Panc1 (cell line): ENCODE results near the gene PRDM10. TPM values are rescaled to one million over a fixed set of nuclear protein-coding genes. Genes with fewer than 3 reads are reported as not detected.
A peak's percentile ranks its signal among the peaks of the same experiment; 100 is the strongest.

Experiments used
- ATAC-seq: fragments of 200-7000 bp; cut with Tn5 transposase; 2 replicates; pipeline ENCODE4 v1.9.1; 2020; ENCODE audit warnings: mild to moderate bottlenecking, moderate library complexity
- BruUV-seq: library from RNA; stranded (reverse); fragments of 400-500 nt; replicated peaks from 2 replicates; lab custom pipeline; 2021; lab: Mats Ljungman, UMichigan
- CTCF ChIA-PET: fragments of 300-600 bp; sonication (Branson Sonifier 250); formaldehyde crosslinking; loops from one replicate; lab custom pipeline; 2022; ENCODE audit warnings: antibody characterized with exemption; lab: Charles Lee
- POLR2A ChIA-PET: fragments of 300-600 bp; sonication (Branson Sonifier 250); formaldehyde crosslinking; loops from one replicate; lab custom pipeline; 2022; ENCODE audit warnings: antibody characterized with exemption; lab: Charles Lee
- DNase-seq: peaks from one replicate; pipeline ENCODE4 v3.0.0-alpha.2; 2010; ENCODE audit warnings: low read depth, low spot score
- H3K27ac ChIP-seq: 2 replicates; pipeline ENCODE4 v1.5.1; 2011; ENCODE audit warnings: mild to moderate bottlenecking, low read length, inconsistent platforms
- H3K27me3 ChIP-seq: fragments of 200-500 bp; sonication (Bioruptor generic); 2 replicates; pipeline ENCODE4 v1.6.0; 2014; ENCODE audit warnings: low read length, inconsistent platforms; ENCODE audit not compliant: control insufficient read depth, insufficient read depth
- H3K36me3 ChIP-seq: fragments of 200-500 bp; sonication (Bioruptor generic); 2 replicates; pipeline ENCODE4 v1.5.1; 2014; ENCODE audit warnings: inconsistent platforms, mild to moderate bottlenecking, low read length, moderate library complexity; ENCODE audit not compliant: control insufficient read depth, insufficient read depth
- H3K4me1 ChIP-seq: 2 replicates; pipeline ENCODE4 v1.5.1; 2011; ENCODE audit warnings: inconsistent platforms, mild to moderate bottlenecking, low read length, moderate library complexity; ENCODE audit not compliant: control insufficient read depth, insufficient read depth
- H3K4me3 ChIP-seq, 2 experiments: 2 replicates each; pipeline ENCODE4 v1.5.1; 2011 to 2012; ENCODE audit warnings: low read depth in 2 of 2, low read length in 2 of 2, mild to moderate bottlenecking in 2 of 2, inconsistent platforms in 1 of 2, moderate library complexity in 1 of 2
- H3K9me3 ChIP-seq: fragments of 200-500 bp; sonication (Bioruptor generic); 2 replicates; pipeline ENCODE4 v1.5.1; 2014; ENCODE audit warnings: low read depth, mild to moderate bottlenecking, inconsistent platforms, low read length, moderate library complexity; ENCODE audit not compliant: control insufficient read depth, insufficient read depth
- CTCF ChIP-seq: fragments of 450-650 bp; IDR thresholded peaks from 2 replicates; pipeline ENCODE4 v1.5.1; 2017; ENCODE audit warnings: mild to moderate bottlenecking
- POLR2AphosphoS5 ChIP-seq: IDR thresholded peaks from 2 replicates; pipeline ENCODE4 v1.6.1; 2012; ENCODE audit warnings: mild to moderate bottlenecking, low read depth, low read length, moderate library complexity
- REST ChIP-seq, 2 experiments: IDR thresholded peaks; 2 replicates each; pipeline ENCODE4 v1.6.1; 2011 to 2012; ENCODE audit warnings: low read depth in 2 of 2, control low read depth in 1 of 2, low read length in 1 of 2, mild to moderate bottlenecking in 1 of 2, moderate library complexity in 1 of 2; ENCODE audit not compliant: insufficient read depth in 1 of 2
- SIN3A ChIP-seq: IDR thresholded peaks from 2 replicates; pipeline ENCODE4 v1.6.1; 2012; ENCODE audit warnings: low read depth, mild to moderate bottlenecking, low read length, moderate library complexity, borderline replicate concordance; ENCODE audit not compliant: insufficient read depth
- TCF7L2 ChIP-seq: IDR thresholded peaks from 2 replicates; pipeline ENCODE4 v1.6.1; 2011; ENCODE audit warnings: mild to moderate bottlenecking, low read depth, low read length, inconsistent platforms
- in situ Hi-C: cut with HindIII; loops from 2 replicates; pipeline ENCODE4 v1.10.0; 2016; ENCODE audit warnings: low sequenced_read_pairs, low pct_unique_long_range_greater_than_20kb
- intact Hi-C: fragments of 100-400 bp; cut with micrococcal nuclease; formaldehyde crosslinking; loops from one replicate; pipeline ENCODE4 v1.10.0; 2022; ENCODE audit not compliant: unreplicated experiment
- total RNA-seq: library from RNA; stranded (reverse); gene quantifications from one replicate; pipeline ENCODE4 v1.2.1, GENCODE V29; 2021; ENCODE audit not compliant: unreplicated experiment

The PRDM10 gene
- total RNA-seq, 1 experiment from 2014 or later: 12.5 TPM

GRCh38 chr11:129853518-129854231, 149.0 kb downstream of the PRDM10 start:
- no peak for TF ChIP-seq REST (IDR thresholded peaks at IDR 0.05; ENCODE audit: insufficient read depth in 1 of 2, low read depth in 2 of 2, low read length in 1 of 2)
- TF ChIP-seq POLR2AphosphoS5: no peak
- no peak for TF ChIP-seq CTCF
- no peak for TF ChIP-seq TCF7L2
- TF ChIP-seq SIN3A: no peak
- BruUV-seq: no TSS peak
- CTCF ChIA-PET: no interaction called here
- intact Hi-C loops (no loop called here), in situ Hi-C loops (no loop called here)
- POLR2A ChIA-PET: no interaction called here
- ATAC-seq (0 out of 2 replicates have a peak, but pooled peaks have one; percentile 9), DNase-seq (no peak)
- no peaks in the 10 kb centered on the region for H3K36me3 ChIP-seq
- H3K9me3 ChIP-seq: no peaks in the 10 kb centered on the region
- H3K27me3 ChIP-seq: no peaks in the 10 kb centered on the region
- peaks cover 7% of the 10 kb centered on the region; the same call in 1 of the 2 replicates for H3K4me1 ChIP-seq
- H3K27ac ChIP-seq: peak overlapping the region; percentile 55; the same call in 1 of the 2 replicates
- no peak overlapping the region for H3K4me3 ChIP-seq

- Histone ChIP-seq H3K4me3 (no peak overlapping the region), H3K9me3 (no peaks in the 10 kb centered on the region), H3K36me3 (no peaks in the 10 kb centered on the region), H3K4me1 (peaks cover 7% of the 10 kb centered on the region; the same call in 1 of the 2 replicates), H3K27ac (0 out of 2 replicates have a peak overlapping the region, but pooled peaks have one; percentile 9), H3K27me3 (no peaks in the 10 kb centered on the region)
- CTCF ChIA-PET: no interaction called here
- no peak for DNase-seq
- intact Hi-C loops: no loop called here
- no peak for ATAC-seq
- in situ Hi-C loops: no loop called here
- no TSS peak for BruUV-seq
- no peak for TF ChIP-seq REST (IDR thresholded peaks at IDR 0.05; ENCODE audit: insufficient read depth in 1 of 2, low read depth in 2 of 2, low read length in 1 of 2)
- TF ChIP-seq CTCF: no peak
- TF ChIP-seq TCF7L2: no peak
- TF ChIP-seq POLR2AphosphoS5: no peak
- TF ChIP-seq SIN3A: no peak
- POLR2A ChIA-PET: no interaction called here
Observed at GRCh38 chr11:129852125-129852740, 150.4 kb downstream of the PRDM10 start.
